ENCODE data around the gene DHRS1.
"Not testable (repeated sequence)": the region's sequence is repeated elsewhere in the genome, so short reads cannot be mapped to it uniquely, and the experiment has no call there.

DHRS1 gene

GRCh38 chr14:24327914-24328313 is 28.3 kb upstream of the DHRS1 start:
- not testable (repeated sequence) for DNase-seq (ENCODE audit: low read depth)

- DNase-seq (ENCODE audit: low read depth), result no peak
Measured at GRCh38 chr14:24327303-24327702, 27.7 kb upstream of the DHRS1 start.

GRCh38 chr14:24325963-24326362 is 26.4 kb upstream of the DHRS1 start:
- no peak for DNase-seq (ENCODE audit: low read depth)

- DNase-seq (ENCODE audit: low read depth), result no peak
Measured at GRCh38 chr14:24325041-24325530, 25.5 kb upstream of the DHRS1 start.

- no peak for DNase-seq (ENCODE audit: low read depth)
Measured at GRCh38 chr14:24324024-24324423, 24.4 kb upstream of the DHRS1 start.

- DNase-seq (ENCODE audit: low read depth), result no peak
Measured at GRCh38 chr14:24323341-24323740, 23.8 kb upstream of the DHRS1 start.

GRCh38 chr14:24322672-24323071 is 23.1 kb upstream of the DHRS1 start:
- DNase-seq (ENCODE audit: low read depth), result no peak

GRCh38 chr14:24321212-24321975 is 21.8 kb upstream of the DHRS1 start:
- DNase-seq (ENCODE audit: low read depth), result no peak

GRCh38 chr14:24317141-24317928 is 17.8 kb upstream of the DHRS1 start:
- no peak for DNase-seq (ENCODE audit: low read depth)

- DNase-seq (ENCODE audit: low read depth), result no peak
Measured at GRCh38 chr14:24316597-24316950, 17.0 kb upstream of the DHRS1 start.

- DNase-seq (ENCODE audit: low read depth), result no peak
Measured at GRCh38 chr14:24315807-24316596, 16.4 kb upstream of the DHRS1 start.

- DNase-seq (ENCODE audit: low read depth), result no peak
Measured at GRCh38 chr14:24315243-24315806, 15.7 kb upstream of the DHRS1 start.

- DNase-seq (ENCODE audit: low read depth), result no peak
Measured at GRCh38 chr14:24314377-24315193, 15.0 kb upstream of the DHRS1 start.

GRCh38 chr14:24313913-24314312 is 14.3 kb upstream of the DHRS1 start:
- DNase-seq (ENCODE audit: low read depth), result no peak

- DNase-seq (ENCODE audit: low read depth), result no peak
Measured at GRCh38 chr14:24312736-24313507, 13.3 kb upstream of the DHRS1 start.

GRCh38 chr14:24311837-24312615 is 12.4 kb upstream of the DHRS1 start:
- DNase-seq (ENCODE audit: low read depth), result no peak

GRCh38 chr14:24310646-24311604 is 11.3 kb upstream of the DHRS1 start, which contains the start of gene LTB4R:
Gene LTB4R, plus strand, starts transcription at chr14:24311502. Its CDS starts 4,150 bp downstream, at chr14:24315652.
- DNase-seq (ENCODE audit: low read depth), result peak; percentile 47

- no peak for DNase-seq (ENCODE audit: low read depth)
Measured at GRCh38 chr14:24310265-24310645, 10.7 kb upstream of the DHRS1 start.

Data from activated T-cell treated with anti-CD3 and anti-CD28 coated beads for 24 hours (primary cell).